Activated CD4-positive, alpha-beta memory T cell treated with anti-CD3 and anti-CD28 coated beads, Interleukin-2, amount 10 ng/mL, durations not matched to agents 7 days and 5 days (primary cell): ENCODE results near the gene HARS1. TPM values are rescaled to one million over a fixed set of nuclear protein-coding genes. Genes with fewer than 3 reads are reported as not detected.
"Not testable (repeated sequence)": the region's sequence is repeated elsewhere in the genome, so short reads cannot be mapped to it uniquely, and the experiment has no call there.

ENCODE experiments used
- CTCF ChIA-PET: fragments of 350-600 bp; sonication (Branson Sonifier 250); formaldehyde crosslinking; loops from one replicate; lab custom pipeline; 2021; ENCODE audit warnings: antibody characterized with exemption, inconsistent platforms; lab: Charles Lee
- POLR2A ChIA-PET: fragments of 350-600 bp; sonication (Branson Sonifier 250); formaldehyde crosslinking; loops from one replicate; lab custom pipeline; 2021; ENCODE audit warnings: antibody characterized with exemption; lab: Charles Lee
- DNase-seq: peaks from one replicate; pipeline ENCODE4 v3.0.0-alpha.2; 2020
- H3K27ac Mint-ChIP-seq: one replicate; pipeline ENCODE4 v1.8.0; 2021; ENCODE audit warnings: mild to moderate bottlenecking, mixed read lengths
- H3K27me3 Mint-ChIP-seq: one replicate; pipeline ENCODE4 v1.8.0; 2021; ENCODE audit warnings: mixed read lengths
- H3K36me3 Mint-ChIP-seq: one replicate; pipeline ENCODE4 v1.8.0; 2021; ENCODE audit warnings: low read depth, mixed read lengths
- H3K4me1 Mint-ChIP-seq: one replicate; pipeline ENCODE4 v1.8.0; 2021; ENCODE audit warnings: mixed read lengths
- H3K4me3 Mint-ChIP-seq: one replicate; pipeline ENCODE4 v1.8.0; 2021; ENCODE audit warnings: mild to moderate bottlenecking, mixed read lengths
- H3K9me3 Mint-ChIP-seq: one replicate; pipeline ENCODE4 v1.8.0; 2021; ENCODE audit warnings: mixed read lengths
- total RNA-seq, 2 experiments: library from RNA; stranded (reverse); gene quantifications; one replicate each; pipeline ENCODE4 v1.2.3, GENCODE V29; 2021

HARS1 gene
- total RNA-seq, 2 experiments from 2014 or later: 66.0 to 70.2 TPM

DNA sequence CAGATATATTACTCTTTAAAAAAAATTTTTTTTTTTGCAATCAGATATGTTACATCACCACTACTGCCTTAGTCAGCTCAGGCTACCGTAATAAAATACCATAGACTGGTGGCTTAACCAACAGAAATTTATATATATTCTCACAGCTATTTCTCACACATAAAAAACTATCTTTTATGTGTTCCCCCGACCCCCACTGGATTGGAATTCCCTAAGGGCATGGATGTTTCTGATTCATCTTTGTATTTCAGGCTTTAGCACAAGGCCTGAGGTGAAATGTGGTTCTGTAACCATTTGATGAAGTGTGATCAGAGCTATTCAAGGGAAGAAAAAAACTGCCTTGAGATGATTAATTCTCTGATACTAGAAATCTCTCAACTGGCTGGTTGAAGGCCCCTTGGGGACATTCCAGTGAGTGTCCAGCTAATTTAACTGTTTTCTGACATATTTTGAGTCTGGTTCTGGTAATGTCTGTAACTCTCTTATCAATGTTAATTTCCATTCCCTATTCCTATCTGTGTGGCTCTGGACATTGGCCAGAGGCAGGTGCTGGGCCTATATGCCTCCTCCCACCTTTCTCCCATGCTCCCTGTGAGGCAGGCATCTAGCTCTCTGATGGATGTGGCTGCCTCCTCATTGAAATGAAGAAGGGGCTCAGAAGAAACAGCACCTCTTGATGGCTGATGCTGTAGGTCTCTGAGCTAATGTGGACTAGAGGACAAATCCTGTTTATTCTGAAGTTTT, 60.7 kb downstream of the HARS1 start:
- peaks cover 33% of the 10 kb centered on the region for H3K4me1 Mint-ChIP-seq
- H3K36me3 Mint-ChIP-seq: peaks cover 2% of the 10 kb centered on the region
- H3K9me3 Mint-ChIP-seq: no peaks in the 10 kb centered on the region
- ChIA-PET CTCF (interaction anchor here (0.9 to 1.4 kb wide), 4 partner anchors 8 to 267 kb away, joined by 3 to 4 read pairs (median 4); partner anchors contain the start of genes EIF4EBP3 and TMCO6), POLR2A (interaction anchor here (1.0 to 1.3 kb wide), 4 partner anchors 17 to 229 kb away, joined by 3 to 7 read pairs (median 3); partner anchors contain the start of genes ANKHD1, IK and NDUFA2)
- H3K27me3 Mint-ChIP-seq: peaks cover 34% of the 10 kb centered on the region
- H3K27ac Mint-ChIP-seq: no peak overlapping the region
- no peak overlapping the region for H3K4me3 Mint-ChIP-seq
- DNase-seq: no peak

DNA sequence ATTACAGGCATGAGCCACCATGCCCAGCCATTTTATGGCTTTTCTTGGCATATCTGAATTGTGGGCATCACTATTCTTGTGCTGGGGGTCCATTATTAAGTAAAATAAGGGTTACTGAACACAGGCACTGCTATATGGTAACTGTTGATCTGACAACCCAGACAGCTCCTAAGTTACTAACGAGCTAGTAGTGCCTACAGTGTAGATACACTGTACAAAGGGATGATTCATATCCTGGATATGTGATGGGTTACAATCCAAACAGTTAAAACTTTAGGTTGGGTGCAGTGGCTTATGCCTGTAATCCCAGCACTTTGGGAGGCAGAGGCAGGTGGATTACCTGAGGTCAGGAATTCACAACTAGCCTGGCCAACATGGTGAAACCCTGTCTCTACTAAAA, 62.5 kb downstream of the HARS1 start:
- H3K27me3 Mint-ChIP-seq: peaks cover 34% of the 10 kb centered on the region
- CTCF ChIA-PET: no interaction called here
- POLR2A ChIA-PET: no interaction called here

DNA sequence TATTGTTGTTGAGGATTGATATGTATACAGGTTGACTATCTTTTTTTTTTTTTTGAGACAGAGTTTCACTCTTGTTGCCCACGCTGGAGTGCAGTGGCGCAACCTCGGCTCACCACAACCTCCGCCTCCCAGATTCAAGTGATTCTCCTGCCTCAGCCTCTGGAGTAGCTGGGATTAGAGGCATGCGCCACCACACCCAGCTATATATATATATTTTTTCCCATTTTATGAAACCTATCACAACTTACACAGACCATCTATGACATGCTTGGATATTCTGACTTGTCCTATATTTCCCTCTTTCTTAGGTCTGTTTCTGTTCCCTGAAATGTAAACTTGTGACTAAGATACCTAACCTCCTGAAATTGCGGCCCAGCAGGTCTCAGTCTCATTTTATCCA, 63.2 kb downstream of the HARS1 start:
- ChIA-PET POLR2A (no interaction called here), CTCF (no interaction called here)
- H3K36me3 Mint-ChIP-seq: peaks cover 2% of the 10 kb centered on the region
- no peak for DNase-seq
- peaks cover 18% of the 10 kb centered on the region for H3K4me1 Mint-ChIP-seq
- H3K27ac Mint-ChIP-seq: no peak overlapping the region
- no peaks in the 10 kb centered on the region for H3K9me3 Mint-ChIP-seq
- H3K27me3 Mint-ChIP-seq: peaks cover 30% of the 10 kb centered on the region
- no peak overlapping the region for H3K4me3 Mint-ChIP-seq

More for the DNA sequence above, 62.5 kb downstream of the HARS1 start:
- Mint-ChIP-seq H3K9me3 (no peaks in the 10 kb centered on the region), H3K27ac (no peak overlapping the region), H3K4me1 (peaks cover 24% of the 10 kb centered on the region), H3K4me3 (no peak overlapping the region), H3K36me3 (peaks cover 2% of the 10 kb centered on the region)
- no peak for DNase-seq

DNA sequence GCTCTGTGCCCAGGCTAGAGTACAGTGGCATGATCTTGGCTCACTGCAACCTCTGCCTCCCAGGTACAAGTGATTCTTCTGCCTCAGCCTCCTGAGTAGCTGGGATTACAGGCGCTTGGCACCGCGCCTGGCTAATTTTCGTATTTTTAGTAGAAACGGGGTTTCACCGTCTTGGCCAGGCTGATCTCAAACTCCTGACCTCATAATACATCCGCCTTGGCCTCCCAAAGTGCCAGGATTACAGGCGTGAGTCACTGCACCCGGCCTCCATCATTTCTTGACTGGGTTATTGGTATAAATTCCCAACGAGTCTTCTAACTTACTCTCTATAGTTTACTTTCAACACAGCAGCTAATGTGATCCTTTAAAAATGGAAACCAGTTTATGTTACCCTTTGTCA, 66.3 kb downstream of the HARS1 start:
- CTCF ChIA-PET, DNase-seq, H3K4me3 Mint-ChIP-seq, H3K36me3 Mint-ChIP-seq, H3K4me1 Mint-ChIP-seq, H3K9me3 Mint-ChIP-seq, H3K27ac Mint-ChIP-seq: not testable (repeated sequence)
- H3K27me3 Mint-ChIP-seq: peaks cover 22% of the 10 kb centered on the region
- POLR2A ChIA-PET: interaction anchor here (1.0 kb wide), 1 partner anchor 23 kb away, joined by 3 read pairs; the partner anchor contains the start of genes IK and NDUFA2

Other genes starting within 250 kb of the HARS1 start
- 10 to 100 TPM in 1 of 2 experiments, 1 to 10 TPM in 1; 8.0 to 11.6 TPM for gene EIF4EBP3, start 143.7 kb downstream of the HARS1 start, total RNA-seq
- 10 to 100 TPM; 37.4 to 38.3 TPM for gene SRA1, start 133.9 kb downstream of the HARS1 start, total RNA-seq
- gene APBB3, start 126.8 kb downstream of the HARS1 start, total RNA-seq: 10 to 100 TPM; 23.7 to 27.5 TPM
- gene SLC35A4, start 126.5 kb downstream of the HARS1 start, total RNA-seq: 10 to 100 TPM; 78.9 to 82.1 TPM
- gene CD14, start 58.2 kb downstream of the HARS1 start, total RNA-seq: under 1 TPM; 0.23 to 0.38 TPM
- 10 to 100 TPM; 28.9 to 29.0 TPM for gene TMCO6, start 51.9 kb downstream of the HARS1 start, total RNA-seq
- 10 to 100 TPM; 73.0 to 83.8 TPM for gene NDUFA2, start 43.7 kb downstream of the HARS1 start, total RNA-seq
- gene IK, start 43.5 kb downstream of the HARS1 start, total RNA-seq: 100 to 1,000 TPM; 123 to 126 TPM
- 10 to 100 TPM; 35.0 to 35.2 TPM for gene WDR55, start 26.5 kb downstream of the HARS1 start, total RNA-seq
- 1 to 10 TPM; 2.2 to 2.5 TPM for gene DND1, start 17.8 kb downstream of the HARS1 start, total RNA-seq
- 10 to 100 TPM; 30.6 to 34.7 TPM for gene HARS2, start 85 bp upstream of the HARS1 start, total RNA-seq
- gene ZMAT2, start 9.1 kb upstream of the HARS1 start, total RNA-seq: 10 to 100 TPM; 52.0 to 52.7 TPM
- gene PCDHA1, start 94.8 kb upstream of the HARS1 start, total RNA-seq: not detected
- gene PCDHA2, start 103.5 kb upstream of the HARS1 start, total RNA-seq: not detected
- not detected for gene PCDHA3, start 109.7 kb upstream of the HARS1 start, total RNA-seq
- not detected for gene PCDHA4, start 115.7 kb upstream of the HARS1 start, total RNA-seq
- gene PCDHA5, start 130.2 kb upstream of the HARS1 start, total RNA-seq: not detected
- gene PCDHA6, start 136.6 kb upstream of the HARS1 start, total RNA-seq: not detected
- not detected for gene PCDHA7, start 142.9 kb upstream of the HARS1 start, total RNA-seq
- not detected for gene PCDHA8, start 149.8 kb upstream of the HARS1 start, total RNA-seq
- gene PCDHA9, start 157.0 kb upstream of the HARS1 start, total RNA-seq: not detected
- not detected for gene PCDHA10, start 164.5 kb upstream of the HARS1 start, total RNA-seq
- not detected for gene PCDHA11, start 177.6 kb upstream of the HARS1 start, total RNA-seq
- gene PCDHA12, start 183.9 kb upstream of the HARS1 start, total RNA-seq: not detected
- gene PCDHA13, start 190.8 kb upstream of the HARS1 start, total RNA-seq: not detected
- not detected for gene PCDHAC1, start 234.9 kb upstream of the HARS1 start, total RNA-seq